Measurements from ENCODE around the gene GPC6.

DNA sequence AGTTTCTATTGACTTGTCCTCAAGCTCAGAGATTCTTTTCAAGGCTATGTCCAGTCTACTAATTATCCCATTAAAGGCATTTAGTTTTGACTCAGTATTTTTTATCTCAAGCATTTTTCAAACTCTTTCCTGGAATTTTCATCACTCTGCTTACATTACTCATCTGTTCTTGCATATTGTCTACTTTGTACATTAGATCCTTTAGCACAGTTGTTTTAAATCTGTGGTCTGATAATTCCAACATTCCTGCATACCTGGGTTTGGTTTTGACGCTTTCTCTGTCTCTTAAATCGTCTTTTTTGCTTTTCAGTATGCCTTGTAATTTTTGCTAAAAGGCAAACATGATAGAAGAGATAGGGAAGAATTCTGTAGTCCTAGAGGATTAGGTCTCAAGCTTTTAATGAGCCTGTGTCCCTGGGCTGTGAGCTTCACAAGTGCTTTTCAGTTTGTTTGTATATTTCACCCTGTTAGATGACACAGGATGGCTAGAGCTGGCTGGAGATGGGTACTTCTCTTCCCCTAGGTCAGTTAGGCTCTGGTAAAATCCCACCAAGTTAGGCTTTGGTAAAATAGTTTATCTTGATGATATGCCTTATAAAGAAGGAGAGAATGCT lies 46.1 kb upstream of the GPC6 start:
- TF ChIP-seq, protein P1, sequence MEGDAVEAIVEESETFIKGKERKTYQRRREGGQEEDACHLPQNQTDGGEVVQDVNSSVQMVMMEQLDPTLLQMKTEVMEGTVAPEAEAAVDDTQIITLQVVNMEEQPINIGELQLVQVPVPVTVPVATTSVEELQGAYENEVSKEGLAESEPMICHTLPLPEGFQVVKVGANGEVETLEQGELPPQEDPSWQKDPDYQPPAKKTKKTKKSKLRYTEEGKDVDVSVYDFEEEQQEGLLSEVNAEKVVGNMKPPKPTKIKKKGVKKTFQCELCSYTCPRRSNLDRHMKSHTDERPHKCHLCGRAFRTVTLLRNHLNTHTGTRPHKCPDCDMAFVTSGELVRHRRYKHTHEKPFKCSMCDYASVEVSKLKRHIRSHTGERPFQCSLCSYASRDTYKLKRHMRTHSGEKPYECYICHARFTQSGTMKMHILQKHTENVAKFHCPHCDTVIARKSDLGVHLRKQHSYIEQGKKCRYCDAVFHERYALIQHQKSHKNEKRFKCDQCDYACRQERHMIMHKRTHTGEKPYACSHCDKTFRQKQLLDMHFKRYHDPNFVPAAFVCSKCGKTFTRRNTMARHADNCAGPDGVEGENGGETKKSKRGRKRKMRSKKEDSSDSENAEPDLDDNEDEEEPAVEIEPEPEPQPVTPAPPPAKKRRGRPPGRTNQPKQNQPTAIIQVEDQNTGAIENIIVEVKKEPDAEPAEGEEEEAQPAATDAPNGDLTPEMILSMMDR (IDR thresholded peaks at IDR 0.05), result no peak
- no peak for TF ChIP-seq POLR2AphosphoS5 (IDR thresholded peaks at IDR 0.05)
